Stimulated activated CD8-positive, alpha-beta memory T cell treated with anti-CD3 and anti-CD28 coated beads, Interleukin-12 subunit alpha, Interleukin-12 subunit beta, amount 100 ng/mL, for 24 hours (primary cell): ENCODE results near the gene CMTR1.
A peak's percentile ranks its signal among the peaks of the same experiment; 100 is the strongest.

ENCODE experiments used
- DNase-seq: peaks from one replicate; pipeline ENCODE4 v3.0.0-alpha.2; 2020; ENCODE audit errors: extremely low read depth

Gene CMTR1

DNA sequence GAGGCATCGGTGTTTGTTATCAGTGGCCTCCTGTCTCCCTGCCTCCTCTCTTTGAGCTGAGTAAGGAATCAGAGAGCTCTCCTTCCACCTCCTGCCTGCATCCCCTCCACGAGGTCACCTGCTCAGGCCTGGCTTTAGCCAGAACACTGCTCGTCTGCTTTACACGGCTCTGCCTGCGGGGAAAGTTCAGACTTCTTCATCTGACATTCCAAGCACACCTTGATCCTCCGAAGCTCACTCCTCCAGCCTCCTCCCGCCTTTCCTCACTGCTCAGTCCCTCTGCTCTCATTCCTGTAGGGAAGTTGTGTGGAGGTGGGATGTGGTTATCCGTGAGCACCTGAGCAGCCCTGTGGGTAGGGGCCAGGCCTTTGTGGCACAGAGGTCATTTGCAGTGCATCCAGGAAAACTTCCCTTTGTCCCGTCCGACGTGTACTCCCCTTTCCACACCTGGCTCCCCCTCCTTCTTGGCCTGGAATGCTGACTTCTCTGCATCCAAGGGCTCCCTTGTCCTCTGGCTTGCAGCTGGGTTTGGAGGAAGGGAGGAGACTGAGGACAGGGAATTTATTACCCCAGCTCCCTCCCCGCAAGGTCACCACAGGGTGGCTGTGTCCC is 79.5 kb downstream of the CMTR1 start:
- no peak for DNase-seq

DNA sequence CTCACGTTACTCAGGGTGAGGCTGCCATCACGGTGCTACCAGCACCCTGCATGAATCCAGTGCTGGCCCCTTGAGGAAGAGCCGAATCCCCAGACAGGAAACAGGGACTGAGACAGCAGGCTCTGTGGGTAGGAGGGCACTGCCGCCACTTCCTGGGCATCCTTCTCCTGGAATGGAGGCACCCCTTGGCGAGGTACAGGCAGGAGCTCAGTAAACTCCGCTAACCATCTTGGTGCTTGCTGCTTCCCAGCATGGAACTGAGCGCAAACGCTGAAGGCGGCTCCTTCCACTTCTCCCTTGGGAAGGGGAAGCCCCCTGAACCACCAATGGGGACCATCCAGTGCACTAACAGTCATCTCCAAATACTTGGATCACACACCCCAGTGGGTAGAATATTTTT is 80.1 kb downstream of the CMTR1 start:
- no peak for DNase-seq

DNA sequence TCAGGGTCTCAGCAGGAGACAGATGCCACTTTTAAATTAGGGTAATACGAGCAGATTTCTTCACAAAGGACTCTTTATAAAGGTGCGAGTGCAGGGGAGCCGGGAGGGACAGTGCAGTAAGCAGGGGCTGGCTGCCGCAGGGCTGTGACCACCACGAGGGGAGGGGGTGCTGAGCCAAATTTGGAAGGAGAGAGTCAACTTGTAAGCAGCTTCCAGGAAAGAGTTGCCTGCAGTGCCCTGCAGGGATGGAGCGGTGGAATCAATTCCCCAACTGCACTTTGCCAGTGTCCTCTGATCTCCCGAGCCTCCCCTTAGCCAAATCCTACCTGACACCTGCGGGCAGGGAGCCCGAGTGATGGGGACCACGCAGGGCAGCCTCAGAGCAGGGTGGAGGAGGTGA is 80.6 kb downstream of the CMTR1 start:
- DNase-seq: no peak

DNA sequence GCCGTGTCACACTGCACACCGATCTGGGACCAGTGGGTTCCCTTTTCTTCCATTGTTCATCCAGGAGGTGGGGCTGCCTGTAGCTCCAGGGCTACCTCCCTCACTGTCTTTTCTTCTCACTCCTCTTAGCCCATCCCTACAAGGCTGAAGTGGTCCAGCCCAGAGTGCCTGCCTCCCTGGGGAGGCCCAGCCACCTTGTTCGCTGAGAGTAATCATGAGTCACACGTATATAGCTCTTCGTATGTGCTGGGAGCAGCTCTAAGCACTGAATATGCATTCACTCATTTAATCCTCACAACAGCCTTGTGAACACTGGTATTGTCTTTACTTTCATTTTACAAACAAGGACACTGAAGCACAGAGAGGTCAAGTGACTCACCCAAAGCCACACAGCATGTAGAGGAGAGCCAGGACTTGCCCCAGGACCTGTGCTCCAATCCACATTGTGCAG is 81.3 kb downstream of the CMTR1 start:
- no peak for DNase-seq

DNA sequence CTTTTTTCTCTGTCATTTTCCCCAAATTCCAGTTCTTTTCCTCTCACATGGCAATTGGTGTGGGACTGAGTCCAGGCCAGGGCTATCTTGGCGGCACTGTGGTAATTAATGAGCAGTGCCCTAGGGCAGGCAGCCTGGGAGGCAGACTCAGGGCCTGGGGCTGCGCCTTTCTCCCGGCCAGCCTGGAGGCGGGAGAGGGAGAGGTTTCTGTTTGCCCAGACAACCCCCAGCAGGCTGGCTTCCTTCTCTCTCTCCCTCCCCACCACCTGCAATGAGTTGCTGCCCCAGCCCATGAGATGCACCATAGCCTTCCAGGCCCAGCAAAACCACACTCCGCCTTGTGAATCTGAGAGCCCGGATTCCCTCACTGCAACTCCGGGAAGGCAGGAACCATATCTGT is 81.8 kb downstream of the CMTR1 start:
- no peak for DNase-seq

DNA sequence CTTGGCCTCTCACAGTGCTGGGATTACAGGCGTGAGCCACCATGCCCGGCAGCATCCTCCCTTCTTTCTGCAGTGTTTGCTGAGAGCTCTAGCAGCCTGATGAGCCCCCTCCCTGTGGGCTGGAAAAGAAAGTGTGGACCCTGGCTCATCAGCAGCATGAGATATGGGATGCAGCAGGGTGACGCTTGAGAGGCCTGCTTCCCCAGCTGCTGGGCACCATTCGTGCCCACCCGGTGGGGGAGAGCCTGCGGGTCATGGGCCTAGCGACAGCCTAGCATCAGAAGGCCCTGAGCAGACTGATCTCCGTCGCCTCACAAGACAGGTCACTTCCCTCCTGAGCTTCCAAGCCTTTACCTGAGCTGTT is 82.7 kb downstream of the CMTR1 start:
- no peak for DNase-seq

DNA sequence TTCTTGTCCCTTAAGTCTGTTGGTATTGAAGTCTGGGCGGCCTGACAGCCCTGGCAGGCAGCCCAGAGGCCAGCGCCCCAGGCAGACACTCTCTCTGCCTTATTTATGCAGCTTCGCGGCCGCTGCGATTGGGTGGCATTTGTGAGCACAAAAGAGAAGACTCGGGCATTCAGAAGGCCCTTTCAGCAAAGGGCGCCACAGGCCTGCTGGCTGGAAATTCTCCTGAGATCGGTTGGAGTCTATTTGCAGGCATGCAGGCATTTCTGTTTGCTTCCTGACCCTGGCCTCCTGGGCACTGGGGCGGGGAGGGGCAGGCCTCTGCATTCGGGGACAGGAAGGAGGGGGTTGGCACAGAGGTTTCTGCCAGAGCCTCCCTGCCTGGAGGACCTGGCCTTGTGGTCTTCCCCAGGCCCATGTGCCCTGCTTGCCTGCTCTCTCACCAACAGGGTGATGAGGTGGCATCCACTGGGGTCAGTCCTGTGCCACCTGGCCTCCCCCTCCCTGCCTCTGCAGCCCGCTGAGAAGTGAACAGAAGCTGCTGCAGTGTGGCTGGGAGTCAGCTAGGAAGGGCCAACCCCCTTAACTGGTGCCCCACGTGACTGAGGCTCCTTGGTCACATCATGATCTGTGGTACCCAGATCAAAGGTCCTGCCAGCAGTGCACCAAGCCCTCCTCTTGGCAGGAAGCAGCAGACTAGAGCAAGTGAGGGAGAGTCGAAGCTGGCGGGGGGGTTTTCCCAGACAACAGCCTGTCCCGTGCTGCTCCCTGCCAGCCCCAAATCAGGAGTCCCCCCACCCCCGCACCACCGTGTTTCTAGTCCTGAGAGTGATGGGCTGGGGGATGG is 83.3 kb downstream of the CMTR1 start:
- DNase-seq: peak; percentile 64

DNA sequence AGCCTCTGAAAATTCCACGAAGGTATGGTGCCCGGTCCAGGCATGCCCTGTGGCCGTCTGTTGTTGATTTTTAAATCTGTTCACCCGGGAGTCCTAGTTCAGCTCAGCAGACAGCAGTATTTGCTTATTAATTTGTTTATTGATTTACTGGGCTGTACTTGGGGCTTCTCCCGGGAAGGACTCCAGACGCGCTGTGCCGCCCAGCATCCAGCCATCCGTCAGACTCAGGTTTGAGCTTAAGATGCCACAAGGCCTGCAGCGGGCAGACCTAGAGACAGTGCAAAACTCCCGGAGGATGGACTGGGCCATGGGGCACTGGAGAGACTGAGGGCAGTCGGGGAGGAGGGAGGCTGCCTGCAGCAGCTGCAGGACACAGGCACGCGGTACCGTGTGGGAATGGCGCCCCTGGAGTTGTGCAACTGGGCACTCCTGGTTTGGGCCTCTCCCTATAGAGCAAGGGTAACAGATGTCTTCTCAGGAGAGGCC is 83.9 kb downstream of the CMTR1 start:
- DNase-seq: no peak

DNA sequence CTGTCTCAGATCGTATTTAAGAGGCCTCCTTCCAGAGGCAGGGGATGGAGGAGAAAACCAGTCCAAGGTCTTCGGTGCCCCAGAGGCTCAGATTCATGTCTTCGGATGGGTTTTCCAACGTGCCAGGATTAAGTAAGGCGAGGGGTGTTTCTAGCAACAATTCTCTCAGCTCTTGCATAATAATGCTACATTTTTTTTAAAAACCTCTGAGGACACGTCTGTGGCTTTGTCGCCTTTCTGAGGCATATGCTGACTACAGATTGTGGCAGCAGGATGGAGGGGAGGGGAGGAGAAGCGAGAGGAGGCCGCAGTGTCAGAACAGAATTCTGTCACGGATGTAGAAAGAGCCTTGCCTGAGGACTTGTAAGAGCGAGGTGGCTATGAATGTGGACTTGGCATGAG is 84.4 kb downstream of the CMTR1 start:
- peak; percentile 53 for DNase-seq

DNA sequence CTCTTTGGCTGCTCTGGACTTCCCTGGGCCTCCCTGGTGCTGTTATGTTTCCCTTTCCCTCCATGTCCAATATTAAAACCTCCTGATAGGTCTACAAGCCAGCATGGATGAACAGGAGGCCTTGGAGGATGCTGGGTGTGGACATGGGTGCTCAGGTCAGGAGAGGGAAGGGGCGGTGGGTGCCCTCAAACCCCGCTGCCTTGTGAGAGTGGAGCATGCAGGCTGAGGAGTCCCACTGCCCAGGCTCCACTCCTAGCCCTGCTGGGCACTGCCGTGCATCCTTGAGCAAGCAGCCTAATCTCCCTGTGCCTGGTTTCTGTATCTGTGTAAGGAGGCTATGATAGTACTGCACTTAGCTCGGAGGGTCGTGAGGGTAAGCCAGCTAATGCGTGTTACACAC is 85.1 kb downstream of the CMTR1 start:
- DNase-seq: no peak

DNA sequence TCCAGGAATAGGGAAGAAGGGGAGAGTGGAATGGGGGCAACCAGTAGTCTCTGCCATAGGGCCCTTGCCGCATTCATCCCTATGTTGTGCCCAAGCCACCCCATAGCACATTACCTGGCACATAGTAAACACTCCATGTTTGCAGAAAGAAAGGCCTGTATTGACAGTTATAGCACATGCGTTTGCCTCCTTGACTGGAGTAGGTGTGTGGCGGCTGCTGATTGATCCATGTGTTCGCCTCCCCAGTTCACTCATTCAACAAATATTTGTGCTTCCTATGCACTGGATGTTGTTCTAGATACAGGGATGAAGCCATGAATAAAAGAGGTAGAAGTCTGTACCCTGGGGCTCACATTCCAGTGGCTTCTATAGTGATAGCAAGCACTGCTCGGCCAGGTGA is 86.4 kb downstream of the CMTR1 start:
- DNase-seq: no peak

DNA sequence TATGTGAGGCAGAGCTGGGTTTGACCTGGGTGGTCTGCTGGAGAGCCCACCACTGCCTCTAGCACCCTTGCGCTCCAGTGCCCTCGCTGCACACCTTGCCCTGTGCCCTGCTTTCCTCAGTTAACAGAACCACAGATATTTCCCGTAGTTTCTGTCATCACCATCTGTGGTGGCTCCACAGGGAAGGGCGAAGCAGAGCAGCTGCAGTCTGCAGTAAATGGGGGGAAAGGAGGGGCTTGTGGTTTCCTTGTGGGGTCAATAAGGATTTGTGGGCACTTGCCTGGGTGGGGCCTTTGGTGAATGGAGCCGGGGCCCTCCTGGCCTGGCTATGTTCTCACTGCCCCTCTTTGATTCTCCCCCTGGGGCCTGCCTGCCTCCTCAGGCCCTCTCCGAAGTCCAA is 87.9 kb downstream of the CMTR1 start:
- DNase-seq: no peak

DNA sequence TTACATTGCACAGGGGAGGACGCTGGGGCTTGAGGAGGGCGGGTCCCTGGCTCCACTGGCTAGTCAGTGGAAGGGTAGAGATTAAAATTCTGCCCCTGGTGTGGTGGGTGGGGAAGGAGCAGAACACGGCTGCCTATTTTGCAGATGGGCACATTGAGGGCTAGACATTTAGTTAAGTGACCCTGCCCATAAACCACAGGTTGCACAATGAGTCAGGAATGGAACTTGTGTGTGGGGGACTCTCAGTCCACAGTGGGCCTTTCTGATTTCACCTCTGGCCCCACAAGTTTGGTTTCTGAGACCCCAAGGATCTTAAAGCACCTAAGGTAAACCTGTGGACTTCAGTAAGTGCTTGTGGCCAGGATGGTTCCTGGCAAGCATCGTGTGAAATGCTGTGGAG is 88.7 kb downstream of the CMTR1 start:
- no peak for DNase-seq

DNA sequence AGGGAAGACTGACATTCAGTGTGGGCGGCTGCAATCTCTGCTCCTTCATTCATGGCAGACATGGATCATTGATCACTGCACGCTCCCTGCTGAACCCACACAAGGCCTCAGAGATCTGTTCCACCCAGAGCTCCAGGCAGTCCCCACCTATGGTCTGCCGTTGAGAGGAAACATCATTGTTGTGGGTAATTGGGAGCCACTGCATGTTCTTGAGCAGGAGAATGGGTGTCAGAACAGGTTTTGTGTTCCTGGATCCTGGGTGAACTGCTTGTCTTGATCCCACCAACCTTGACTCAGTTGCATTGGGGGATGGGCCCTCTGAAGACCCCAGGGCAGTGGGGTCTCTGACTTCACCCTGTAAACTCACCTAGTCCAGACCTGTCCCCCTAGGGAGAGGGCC is 89.8 kb downstream of the CMTR1 start:
- no peak for DNase-seq

DNA sequence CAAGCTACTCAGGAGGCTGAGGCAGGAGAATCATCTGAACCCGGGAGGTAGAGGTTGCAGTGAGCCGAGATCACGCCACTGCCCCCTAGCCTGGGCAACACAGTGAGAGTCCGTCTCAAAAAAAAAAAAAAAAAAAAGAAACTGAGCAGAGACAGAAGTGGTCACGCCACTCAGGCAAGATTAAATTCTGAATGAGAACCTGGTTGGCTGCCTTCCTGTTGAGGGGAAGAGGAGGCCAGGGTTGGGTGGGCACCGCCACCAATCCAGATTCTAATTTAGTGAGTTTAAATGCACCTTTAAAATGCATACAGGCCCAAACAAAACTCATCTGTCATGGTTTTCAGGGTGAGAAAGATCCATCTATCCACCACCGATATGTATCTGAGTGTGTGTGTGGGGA is 90.4 kb downstream of the CMTR1 start:
- DNase-seq: no peak

DNA sequence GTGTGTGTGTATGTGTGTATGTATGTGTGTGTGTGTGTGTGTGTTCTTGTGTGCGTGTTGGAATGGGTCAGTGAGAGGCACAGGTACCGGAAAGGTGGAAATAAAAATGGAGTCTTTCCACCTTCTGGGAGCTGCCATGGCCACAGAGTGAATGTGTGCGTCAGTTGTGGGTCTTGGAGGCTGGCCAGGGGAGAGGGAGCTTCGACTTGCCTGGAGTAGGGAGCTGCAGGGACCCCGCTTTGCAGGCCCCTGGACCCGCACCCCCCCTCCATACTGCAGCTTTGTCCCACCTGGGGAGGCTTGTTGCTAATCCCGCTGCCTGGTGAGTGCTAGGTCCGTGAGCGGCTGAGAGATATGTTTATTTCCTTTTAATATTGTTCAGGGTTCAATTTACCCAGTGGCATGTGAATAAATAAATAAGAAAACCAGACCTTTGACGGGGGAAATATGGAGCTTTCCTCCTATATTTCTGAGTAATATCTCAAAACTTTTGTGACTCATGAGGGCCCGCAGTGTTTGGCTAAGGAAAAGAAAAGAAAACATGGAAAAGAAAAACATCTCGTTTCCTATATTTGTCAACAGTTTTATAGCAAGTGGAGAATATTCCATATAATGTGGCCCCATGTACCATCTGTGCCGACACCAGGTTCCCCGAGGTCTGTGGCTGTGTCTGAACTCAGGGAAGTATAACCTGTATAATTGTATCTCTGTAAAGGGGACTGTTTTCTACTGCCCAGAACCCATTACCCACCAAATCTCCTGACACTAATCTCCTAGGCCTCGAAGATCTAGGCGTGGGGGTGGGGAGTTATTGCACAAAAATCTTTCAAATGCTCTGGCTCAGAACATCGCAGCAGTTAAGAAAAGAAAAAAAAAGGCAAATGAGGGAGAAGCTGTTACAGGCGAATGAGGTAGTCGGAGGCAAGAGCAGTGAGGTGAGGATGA is 91.3 kb downstream of the CMTR1 start:
- no peak for DNase-seq

DNA sequence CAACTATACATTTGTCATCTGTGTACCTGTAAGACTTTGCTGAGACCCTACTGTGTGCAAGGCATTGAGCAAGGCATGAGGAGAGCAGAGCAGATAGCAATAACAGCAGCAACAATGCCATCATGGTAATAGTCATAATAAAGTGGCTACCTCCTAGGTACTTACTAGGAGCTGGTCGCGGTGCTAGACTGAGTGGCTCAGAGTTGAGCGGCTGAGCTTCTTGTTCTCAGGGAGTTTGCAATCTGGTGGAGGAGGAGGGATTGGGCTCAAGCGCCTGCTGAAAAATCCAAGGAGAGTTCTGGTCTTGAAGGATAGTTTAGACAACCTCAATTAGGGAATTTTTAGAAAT is 91.9 kb downstream of the CMTR1 start:
- no peak for DNase-seq

DNA sequence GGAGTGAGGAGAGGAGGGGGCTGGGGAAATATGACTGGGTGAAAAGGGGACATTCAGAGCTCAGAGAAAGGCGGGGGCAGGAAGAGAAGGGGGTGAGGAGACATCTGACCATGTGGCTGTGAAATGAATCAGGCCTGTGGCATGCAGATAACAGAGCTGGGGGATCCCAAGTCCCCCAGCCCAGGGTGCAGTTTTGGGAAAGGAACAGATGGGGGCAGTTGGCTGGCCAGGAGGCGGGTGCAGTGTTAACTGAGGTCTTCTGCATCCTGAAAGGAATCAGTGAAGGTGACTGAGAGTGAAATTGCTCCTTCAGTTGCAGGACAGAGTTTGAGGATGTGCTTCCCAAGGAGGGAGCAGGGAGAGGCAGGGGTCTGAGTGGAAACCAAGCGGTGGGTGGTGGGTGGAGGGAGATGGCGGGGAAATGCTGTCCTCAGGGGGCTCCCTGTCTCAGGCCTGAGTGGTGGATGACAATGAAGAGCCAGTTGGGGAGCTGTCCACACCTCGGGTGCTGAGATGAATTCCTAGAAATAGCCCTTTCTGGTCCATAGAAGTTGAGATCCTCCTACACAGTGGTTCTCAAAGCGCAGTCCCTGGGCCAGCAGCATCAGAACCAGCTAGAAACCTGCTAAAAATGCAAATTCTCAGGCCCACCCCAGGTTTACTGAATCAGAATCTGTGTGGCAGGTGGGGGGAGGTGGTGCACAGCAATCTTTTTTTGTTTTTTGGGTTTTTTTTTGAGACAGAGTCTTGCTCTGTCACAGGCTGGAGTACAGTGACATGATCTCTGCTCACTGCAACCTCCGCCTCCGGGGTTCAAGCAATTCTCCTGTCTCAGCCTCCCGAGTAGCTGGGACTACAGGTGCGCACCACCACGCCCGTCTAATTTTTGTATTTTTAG is 92.7 kb downstream of the CMTR1 start:
- no peak for DNase-seq

DNA sequence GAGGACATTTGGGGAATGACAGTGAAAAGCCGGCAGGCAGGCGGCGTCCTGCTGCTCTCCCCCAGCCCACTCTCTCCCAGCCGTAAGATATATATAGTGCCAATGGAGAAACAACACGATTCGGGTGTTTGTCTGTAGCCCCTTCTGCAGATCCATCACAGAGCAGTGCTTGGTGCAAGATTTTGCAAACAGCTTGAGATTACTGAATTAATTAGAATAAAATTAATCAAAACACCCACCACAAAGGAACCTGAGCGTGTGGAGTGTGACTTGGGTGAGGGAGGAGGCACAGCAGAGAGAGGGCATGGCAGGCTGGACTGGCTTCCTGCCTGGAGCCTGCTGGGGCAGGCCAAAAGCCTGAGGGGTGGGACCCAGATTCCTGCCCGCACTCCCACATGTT is 95.5 kb downstream of the CMTR1 start:
- no peak for DNase-seq

DNA sequence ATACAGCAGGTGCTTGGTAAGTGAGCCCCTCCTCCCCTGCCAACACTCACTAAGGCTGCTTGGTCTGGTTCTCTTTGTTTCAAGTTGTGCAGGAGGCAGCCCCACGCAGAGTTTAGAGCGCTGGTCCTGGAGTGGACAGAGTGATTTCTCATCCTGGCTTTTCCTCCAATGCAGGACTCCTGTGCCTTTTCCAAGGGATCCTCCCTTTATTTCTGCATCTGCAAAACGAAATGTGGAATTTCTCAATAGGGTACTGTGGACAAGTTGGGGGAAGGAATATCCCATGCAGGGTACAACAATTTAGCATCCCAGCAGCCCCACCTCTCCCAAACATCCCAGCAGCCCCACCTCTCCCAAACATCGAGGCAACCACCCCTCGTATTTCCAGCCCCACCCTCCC is 97.3 kb downstream of the CMTR1 start:
- no peak for DNase-seq

DNA sequence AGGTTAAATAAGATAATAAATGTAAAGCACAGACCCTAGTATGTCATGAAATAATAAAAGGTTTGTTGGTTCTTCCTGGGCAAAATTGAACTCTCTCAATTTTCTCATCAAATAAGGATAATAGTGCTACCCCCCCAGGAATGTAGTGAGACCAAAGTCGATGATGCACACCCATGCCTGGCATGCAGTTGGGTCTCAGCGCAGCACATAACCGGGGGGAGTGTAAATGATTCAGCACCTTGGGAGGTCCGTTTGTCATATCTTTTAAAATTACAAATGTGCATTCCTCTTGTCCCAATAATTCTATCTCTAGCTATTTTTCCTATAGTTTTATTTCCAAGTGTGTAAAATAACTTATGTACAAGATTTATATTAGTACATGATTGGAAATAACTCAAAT is 98.0 kb downstream of the CMTR1 start:
- DNase-seq: no peak
